ENCODE data around the gene USP10.

The USP10 gene

GRCh38 chr16:84699712-84700445 is at the start of gene USP10:
TSS of gene USP10 (plus strand) at chr16:84700000. CDS start at chr16:84700091, 91 bp downstream.
- DNase-seq: peak; percentile 77

GRCh38 chr16:84650062-84650991 is 49.5 kb upstream of the USP10 start:
- peak; percentile 85 for DNase-seq

GRCh38 chr16:84652566-84652965 is 47.2 kb upstream of the USP10 start:
- no peak for DNase-seq

GRCh38 chr16:84654238-84654637 is 45.6 kb upstream of the USP10 start:
- no peak for DNase-seq

GRCh38 chr16:84654998-84655397 is 44.8 kb upstream of the USP10 start:
- no peak for DNase-seq

- no peak for DNase-seq
Observed at GRCh38 chr16:84656649-84657048, 43.2 kb upstream of the USP10 start.

- no peak for DNase-seq
Observed at GRCh38 chr16:84657229-84657837, 42.5 kb upstream of the USP10 start.

- no peak for DNase-seq
Observed at GRCh38 chr16:84658690-84659089, 41.1 kb upstream of the USP10 start.

GRCh38 chr16:84659656-84660300 is 40.0 kb upstream of the USP10 start:
- no peak for DNase-seq

GRCh38 chr16:84660973-84661372 is 38.8 kb upstream of the USP10 start:
- no peak for DNase-seq

- no peak for DNase-seq
Observed at GRCh38 chr16:84661418-84662060, 38.3 kb upstream of the USP10 start.

- no peak for DNase-seq
Observed at GRCh38 chr16:84662471-84662870, 37.3 kb upstream of the USP10 start.

GRCh38 chr16:84663433-84664101 is 36.2 kb upstream of the USP10 start:
- no peak for DNase-seq

- no peak for DNase-seq
Observed at GRCh38 chr16:84665359-84665758, 34.4 kb upstream of the USP10 start.

GRCh38 chr16:84665843-84666242 is 34.0 kb upstream of the USP10 start:
- DNase-seq: no peak

- DNase-seq: no peak
Observed at GRCh38 chr16:84667600-84668309, 32.0 kb upstream of the USP10 start.

- DNase-seq: no peak
Observed at GRCh38 chr16:84670063-84670462, 29.7 kb upstream of the USP10 start.

- peak; percentile 52 for DNase-seq
Observed at GRCh38 chr16:84672276-84673202, 27.3 kb upstream of the USP10 start.

GRCh38 chr16:84673203-84673535 is 26.6 kb upstream of the USP10 start:
- no peak for DNase-seq

GRCh38 chr16:84673561-84673960 is 26.2 kb upstream of the USP10 start:
- DNase-seq: no peak

All from fibroblast of skin of right quadriceps (primary cell).